ENCODE data around the gene ENTREP1.
"Not testable (repeated sequence)": the region's sequence is repeated elsewhere in the genome, so short reads cannot be mapped to it uniquely, and the experiment has no call there.

ENTREP1 gene

GRCh38 chr9:69376651-69377050 is 51.6 kb downstream of the ENTREP1 start:
- no peak for DNase-seq

GRCh38 chr9:69377291-69377690 is 52.3 kb downstream of the ENTREP1 start:
- DNase-seq: no peak

DNA sequence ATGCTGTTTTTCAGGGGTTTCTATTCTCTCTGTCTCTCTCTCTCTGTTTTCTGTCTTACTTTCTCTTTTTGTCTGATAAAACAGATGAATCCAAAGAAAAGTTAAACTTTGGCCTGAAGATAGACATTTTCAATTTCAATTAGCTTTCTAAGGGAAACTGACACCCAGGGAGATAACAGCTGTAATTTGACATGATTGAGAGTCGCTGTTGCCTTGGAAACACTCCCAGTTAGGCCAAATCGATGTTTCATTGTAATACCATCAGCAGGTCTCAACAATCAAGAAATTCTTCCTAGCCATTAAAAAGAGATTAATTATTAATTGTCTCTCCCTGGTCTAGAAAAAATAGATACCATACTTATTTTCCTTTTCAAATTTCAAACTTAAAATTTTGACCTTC is 53.0 kb downstream of the ENTREP1 start:
- no peak for DNase-seq

GRCh38 chr9:69379270-69379982 is 54.4 kb downstream of the ENTREP1 start:
- no peak for DNase-seq

DNA sequence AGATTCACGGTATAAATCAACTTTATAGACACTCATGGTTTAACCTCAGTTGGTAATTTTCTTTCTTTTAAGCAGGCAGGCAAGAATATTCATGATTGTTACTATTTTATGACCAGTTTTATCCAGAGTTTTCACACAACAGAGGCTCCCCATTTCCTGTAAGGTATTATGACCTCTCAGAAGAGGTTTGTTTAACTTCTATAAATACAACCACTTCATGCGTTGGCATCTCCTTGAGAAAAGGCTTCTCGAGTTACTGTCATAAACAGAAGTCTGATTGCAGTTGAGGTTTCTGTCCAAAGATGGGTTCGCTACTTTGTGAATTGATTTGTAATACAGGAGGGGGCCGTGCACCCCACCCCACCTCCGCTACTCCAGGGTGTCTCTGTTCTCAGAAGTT is 55.3 kb downstream of the ENTREP1 start:
- no peak for DNase-seq

DNA sequence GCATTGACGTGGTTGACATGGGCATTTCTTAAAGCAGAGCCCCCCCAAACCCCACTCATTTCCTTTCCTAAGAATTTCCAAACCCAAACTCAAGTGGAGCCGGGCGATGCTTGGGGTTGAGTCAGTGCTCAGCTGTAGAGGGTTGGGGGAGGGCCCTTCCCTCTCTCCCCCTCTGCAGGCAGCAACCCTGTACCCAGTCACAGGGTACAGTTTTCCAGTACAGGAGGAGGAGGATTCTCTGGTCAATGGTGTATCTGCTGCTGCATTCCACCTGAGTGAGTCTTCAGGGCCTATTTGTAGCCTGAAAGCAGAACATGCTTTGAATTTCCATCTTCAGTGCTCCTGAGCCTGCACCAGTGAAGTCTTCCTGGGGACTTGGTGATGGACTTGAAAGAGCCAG is 55.8 kb downstream of the ENTREP1 start:
- no peak for DNase-seq

DNA sequence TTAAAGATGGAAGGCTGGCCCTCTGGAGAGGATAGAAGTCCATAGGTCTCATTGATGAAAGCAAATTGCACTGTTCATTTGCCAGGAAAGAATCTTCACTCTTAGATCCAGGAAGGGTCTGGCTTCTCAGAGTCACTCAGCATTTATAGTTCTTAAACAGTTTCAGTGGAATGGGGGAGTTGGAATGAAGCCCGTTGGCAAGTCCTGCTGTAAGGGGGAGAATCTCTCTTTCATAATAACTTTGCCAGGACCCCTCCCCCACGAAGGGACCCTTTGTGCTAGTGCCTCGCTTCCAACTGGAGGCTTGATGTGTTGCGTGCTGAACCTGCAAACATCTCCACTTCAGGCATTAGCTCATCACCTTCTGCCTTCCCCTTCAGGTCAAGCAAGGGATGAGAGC is 57.1 kb downstream of the ENTREP1 start:
- no peak for DNase-seq

- no peak for DNase-seq
These were observed 60.6 kb downstream of the ENTREP1 start for GRCh38 chr9:69385581-69386033.

GRCh38 chr9:69386651-69387050 is 61.6 kb downstream of the ENTREP1 start:
- DNase-seq: no peak

GRCh38 chr9:69388596-69388995 is 63.6 kb downstream of the ENTREP1 start:
- DNase-seq: no peak

DNA sequence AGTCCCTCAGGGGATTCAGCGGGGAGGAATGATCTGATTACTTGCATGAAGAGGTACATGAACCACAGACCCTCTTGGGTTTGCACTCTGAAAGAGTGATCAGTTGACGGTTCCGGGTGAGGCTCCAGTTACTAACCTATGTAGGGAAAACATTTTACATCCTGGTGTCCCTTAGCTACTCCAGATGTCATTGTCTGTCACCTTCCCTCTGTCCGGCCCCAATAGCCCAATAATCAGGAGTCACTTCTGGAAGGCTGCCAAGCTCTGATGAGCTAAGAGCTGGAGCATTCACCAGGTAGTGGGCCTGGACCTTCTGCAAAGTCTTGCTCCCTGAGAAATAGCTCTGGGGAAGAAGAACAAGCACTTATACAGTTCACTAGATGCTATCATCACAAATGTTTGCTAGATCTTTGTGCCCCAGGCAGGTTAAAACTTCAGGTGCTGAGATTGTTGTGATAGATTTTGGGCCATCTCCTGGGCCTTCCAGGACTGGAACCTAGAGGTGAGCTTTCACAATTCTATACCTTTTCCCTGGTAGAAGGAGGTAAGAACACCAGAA is 64.5 kb downstream of the ENTREP1 start:
- DNase-seq: no peak

- no peak for DNase-seq
These were observed 66.5 kb downstream of the ENTREP1 start for GRCh38 chr9:69391487-69391886.

DNA sequence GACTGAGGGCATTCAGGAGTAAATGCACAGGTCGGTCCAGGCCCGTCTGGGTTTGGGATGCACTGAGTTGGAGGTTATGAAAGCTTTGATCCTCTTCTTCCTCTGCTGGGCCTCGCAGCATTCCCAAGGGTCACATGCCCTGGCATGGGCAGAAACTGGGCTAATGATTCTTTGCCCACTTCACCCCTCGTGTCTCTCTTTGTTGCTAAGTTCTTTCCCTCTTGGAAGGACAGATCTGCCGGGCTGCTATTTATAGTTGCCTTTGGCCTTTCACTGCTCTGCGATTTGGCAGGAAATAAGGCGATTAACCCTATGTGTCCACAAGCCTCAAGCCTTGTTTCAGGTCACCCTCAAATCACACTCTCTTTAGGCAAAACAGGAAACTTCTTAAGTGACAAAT is 66.9 kb downstream of the ENTREP1 start:
- DNase-seq: peak; percentile 42

DNA sequence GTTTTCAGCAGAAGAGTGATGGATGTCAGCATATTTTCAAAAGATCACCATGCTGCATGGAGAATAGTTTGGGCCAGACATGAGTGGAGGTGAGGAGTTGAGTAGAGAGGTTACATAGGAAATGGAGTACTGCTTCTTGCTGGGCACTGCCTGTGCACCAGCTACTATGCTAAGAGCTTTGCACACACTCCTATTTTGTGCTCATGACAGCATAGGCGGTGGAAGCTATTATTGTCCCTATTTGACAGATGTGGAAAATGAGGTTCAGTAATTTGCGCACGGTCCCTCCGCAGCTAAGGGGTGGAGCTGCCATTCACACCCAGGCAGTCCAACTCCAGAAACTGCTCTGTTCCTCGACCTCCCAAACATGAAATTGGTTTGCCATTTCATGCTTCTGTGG is 67.8 kb downstream of the ENTREP1 start:
- no peak for DNase-seq

- DNase-seq: no peak
These were observed 68.4 kb downstream of the ENTREP1 start for GRCh38 chr9:69393425-69393824.

DNA sequence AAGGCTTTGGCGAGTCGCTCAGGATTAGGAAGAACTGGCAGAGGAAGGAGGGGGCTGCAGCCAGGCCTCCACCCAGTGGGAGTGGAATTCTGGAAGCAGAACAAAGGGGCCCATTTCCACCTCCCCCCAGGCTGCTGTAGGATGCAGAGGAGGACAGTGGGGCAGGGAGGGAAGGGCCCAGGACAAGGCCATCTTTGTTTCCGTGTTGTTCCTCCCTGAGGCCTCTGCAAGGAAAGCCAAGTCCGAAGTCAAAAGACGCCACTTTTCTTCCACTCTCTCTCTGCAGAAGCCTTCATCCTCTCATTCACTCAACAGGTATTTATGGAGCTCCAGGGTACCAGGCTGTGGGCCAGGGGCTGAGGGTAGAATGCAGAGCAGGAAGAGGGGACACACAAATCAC is 70.7 kb downstream of the ENTREP1 start:
- peak; percentile 55 for DNase-seq

DNA sequence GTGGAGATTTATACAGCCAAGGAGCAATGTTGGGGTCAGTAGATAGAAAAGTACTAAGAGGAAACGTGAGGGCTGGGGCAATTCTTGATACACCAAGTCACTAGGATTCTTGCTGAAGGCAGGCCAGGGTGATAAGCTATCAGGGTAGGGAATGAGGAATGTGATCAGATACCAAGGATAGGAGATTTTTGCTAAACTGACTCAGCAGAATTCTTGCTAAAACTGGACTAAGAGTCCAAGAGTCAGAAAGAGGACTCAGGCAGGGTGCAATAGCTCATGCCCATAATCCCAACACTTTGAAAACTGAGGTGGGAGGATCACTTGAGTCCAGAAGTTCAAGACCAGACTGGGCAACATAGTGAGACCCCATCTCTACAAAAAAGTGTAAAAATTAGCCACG is 71.7 kb downstream of the ENTREP1 start:
- DNase-seq: no peak

- peak; percentile 46 for DNase-seq
These were observed 72.6 kb downstream of the ENTREP1 start for GRCh38 chr9:69397384-69398214.

GRCh38 chr9:69400470-69400869 is 75.5 kb downstream of the ENTREP1 start:
- no peak for DNase-seq

- not testable (repeated sequence) for DNase-seq
These were observed 84.9 kb downstream of the ENTREP1 start for GRCh38 chr9:69409936-69410335.

DNA sequence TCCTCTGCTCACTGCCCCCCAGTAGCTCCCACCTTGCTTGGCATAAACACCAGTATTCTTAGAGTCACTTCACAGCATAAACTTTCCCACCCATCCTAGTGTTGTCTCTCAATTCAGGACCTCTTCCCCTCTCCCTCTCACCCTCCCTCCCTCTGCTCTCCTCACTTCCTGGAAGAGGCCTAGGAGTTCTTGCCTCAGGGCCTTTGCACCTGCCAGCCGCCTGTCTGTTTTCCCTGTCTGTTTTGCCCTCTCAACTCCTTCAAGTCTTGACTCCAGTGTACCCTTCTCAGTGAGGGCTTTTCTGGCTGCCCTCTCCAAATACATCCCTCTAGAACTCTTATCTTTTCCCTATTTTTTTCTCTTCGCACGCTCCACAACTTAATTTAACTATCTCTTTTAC is 86.2 kb downstream of the ENTREP1 start:
- DNase-seq: no peak

DNA sequence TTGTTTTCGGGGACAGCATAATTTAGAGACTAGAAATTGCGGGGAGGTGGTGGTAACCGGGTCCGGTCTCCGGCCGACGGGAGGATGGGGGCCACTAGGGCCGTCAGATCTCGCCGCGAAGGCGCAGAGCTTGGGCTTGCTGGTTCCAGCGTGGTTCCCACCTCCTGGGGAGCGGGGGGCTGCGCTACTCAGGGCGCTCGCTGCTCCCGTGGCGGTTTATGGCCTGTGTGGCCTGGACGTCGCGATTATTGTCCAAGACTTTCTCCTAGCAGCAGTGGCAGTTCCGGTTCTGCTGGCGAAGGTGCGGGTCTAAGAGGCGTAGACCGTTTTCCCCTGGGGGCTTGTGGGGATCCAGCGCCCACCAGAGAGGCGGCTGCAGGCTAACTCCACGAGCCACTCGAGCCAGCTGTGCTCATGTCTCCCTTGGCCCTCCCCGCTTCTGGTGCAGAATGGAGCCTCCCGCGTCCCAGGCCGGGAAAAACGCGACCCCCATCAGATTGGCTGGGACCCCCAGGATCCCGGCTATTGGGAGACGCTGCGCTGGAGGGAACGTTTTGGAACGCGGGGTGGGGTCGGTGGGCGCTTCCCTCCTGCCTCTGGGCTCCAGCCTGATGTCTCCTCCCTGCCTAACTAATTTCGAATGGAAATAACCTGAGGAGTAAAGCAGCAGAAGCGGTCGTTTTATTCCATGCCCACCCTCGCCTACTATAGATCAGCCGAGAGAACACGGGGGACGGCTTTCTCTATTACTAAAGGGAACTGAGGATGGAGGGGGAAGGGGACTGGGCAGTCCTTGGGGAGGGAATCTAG is 87.1 kb downstream of the ENTREP1 start:
- DNase-seq: no peak

- DNase-seq: peak; percentile 65
These were observed 87.7 kb downstream of the ENTREP1 start for GRCh38 chr9:69412741-69413150.

All from midbrain (tissue), 1 donor.